ENCODE results near the gene NDUFB7.
"Not testable (repeated sequence)": the region's sequence is repeated elsewhere in the genome, so short reads cannot be mapped to it uniquely, and the experiment has no call there.

GRCh38 chr19:14541979-14542378, 29.9 kb downstream of the NDUFB7 start:
- TF ChIP-seq, protein P1, sequence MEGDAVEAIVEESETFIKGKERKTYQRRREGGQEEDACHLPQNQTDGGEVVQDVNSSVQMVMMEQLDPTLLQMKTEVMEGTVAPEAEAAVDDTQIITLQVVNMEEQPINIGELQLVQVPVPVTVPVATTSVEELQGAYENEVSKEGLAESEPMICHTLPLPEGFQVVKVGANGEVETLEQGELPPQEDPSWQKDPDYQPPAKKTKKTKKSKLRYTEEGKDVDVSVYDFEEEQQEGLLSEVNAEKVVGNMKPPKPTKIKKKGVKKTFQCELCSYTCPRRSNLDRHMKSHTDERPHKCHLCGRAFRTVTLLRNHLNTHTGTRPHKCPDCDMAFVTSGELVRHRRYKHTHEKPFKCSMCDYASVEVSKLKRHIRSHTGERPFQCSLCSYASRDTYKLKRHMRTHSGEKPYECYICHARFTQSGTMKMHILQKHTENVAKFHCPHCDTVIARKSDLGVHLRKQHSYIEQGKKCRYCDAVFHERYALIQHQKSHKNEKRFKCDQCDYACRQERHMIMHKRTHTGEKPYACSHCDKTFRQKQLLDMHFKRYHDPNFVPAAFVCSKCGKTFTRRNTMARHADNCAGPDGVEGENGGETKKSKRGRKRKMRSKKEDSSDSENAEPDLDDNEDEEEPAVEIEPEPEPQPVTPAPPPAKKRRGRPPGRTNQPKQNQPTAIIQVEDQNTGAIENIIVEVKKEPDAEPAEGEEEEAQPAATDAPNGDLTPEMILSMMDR (IDR thresholded peaks at IDR 0.05; ENCODE audit: low read length) = not testable (repeated sequence)
- TF ChIP-seq EZH2 (optimal IDR thresholded peaks at IDR 0.05; ENCODE audit: low read depth, low read length) = not testable (repeated sequence)

Measured in MM.1S (cell line).